GM12892 (cell line): ENCODE measurements around the gene FLYWCH2.

Experiments
- POLR2A ChIP-seq: IDR thresholded peaks from 2 replicates; pipeline ENCODE4 v1.6.1; 2011; ENCODE audit warnings: low read depth, low read length, control low read depth
- POLR2AphosphoS5 ChIP-seq: IDR thresholded peaks from 2 replicates; pipeline ENCODE4 v1.6.1; 2011; ENCODE audit warnings: low read depth, low read length, control low read depth
- TAF1 ChIP-seq: IDR thresholded peaks from 2 replicates; pipeline ENCODE4 v1.6.1; 2011; ENCODE audit warnings: low read depth, mild to moderate bottlenecking, control low read depth, low read length, borderline replicate concordance

DNA sequence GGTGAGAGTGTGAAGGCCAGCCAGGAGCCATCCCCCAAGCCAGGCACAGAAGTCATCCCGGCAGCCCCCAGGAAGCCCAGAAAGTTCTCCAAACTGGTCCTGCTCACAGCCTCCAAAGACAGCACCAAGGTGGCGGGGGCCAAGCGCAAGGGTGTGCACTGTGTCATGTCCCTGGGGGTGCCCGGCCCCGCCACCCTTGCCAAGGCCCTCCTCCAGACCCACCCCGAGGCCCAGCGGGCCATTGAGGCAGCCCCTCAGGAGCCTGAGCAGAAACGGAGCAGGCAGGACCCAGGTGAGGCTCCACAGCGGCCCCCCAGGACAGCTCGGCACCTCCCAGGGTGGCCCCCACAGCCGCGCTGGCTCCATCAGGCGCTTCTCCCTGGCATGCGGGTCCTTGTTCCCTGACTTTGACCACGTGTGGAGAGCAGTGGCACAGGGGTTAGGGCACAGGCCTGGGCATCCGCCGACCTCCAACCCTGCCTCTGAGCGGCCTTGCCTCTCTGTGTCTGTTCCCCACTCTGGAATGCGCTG is 13.5 kb downstream of the FLYWCH2 start:
- TF ChIP-seq POLR2A = no peak
- TF ChIP-seq TAF1 = no peak
- no peak for TF ChIP-seq POLR2AphosphoS5
